ENCODE data around the gene AADACL2.
"Not testable (repeated sequence)": the region's sequence is repeated elsewhere in the genome, so short reads cannot be mapped to it uniquely, and the experiment has no call there.

The AADACL2 gene

GRCh38 chr3:151733613-151734012 is at the start of gene AADACL2:
Gene AADACL2, plus strand, starts transcription at chr3:151733927. Its CDS starts 109 bp downstream, at chr3:151734036.
- no peak for DNase-seq

- DNase-seq: no peak
Observed at GRCh38 chr3:151684094-151684493, 49.6 kb upstream of the AADACL2 start.

GRCh38 chr3:151686257-151686656 is 47.5 kb upstream of the AADACL2 start:
- DNase-seq: no peak

GRCh38 chr3:151687076-151687475 is 46.7 kb upstream of the AADACL2 start:
- no peak for DNase-seq

GRCh38 chr3:151688571-151688970 is 45.2 kb upstream of the AADACL2 start:
- DNase-seq: no peak

- no peak for DNase-seq
Observed at GRCh38 chr3:151690645-151691044, 43.1 kb upstream of the AADACL2 start.

GRCh38 chr3:151697496-151697895 is 36.2 kb upstream of the AADACL2 start:
- DNase-seq: no peak

GRCh38 chr3:151707216-151707615 is 26.5 kb upstream of the AADACL2 start:
- DNase-seq: no peak

- no peak for DNase-seq
Observed at GRCh38 chr3:151708868-151709267, 24.9 kb upstream of the AADACL2 start.

GRCh38 chr3:151709847-151710246 is 23.9 kb upstream of the AADACL2 start:
- DNase-seq: no peak

GRCh38 chr3:151721294-151721693 is 12.4 kb upstream of the AADACL2 start:
- DNase-seq: no peak

GRCh38 chr3:151722856-151723255 is 10.9 kb upstream of the AADACL2 start:
- no peak for DNase-seq

GRCh38 chr3:151724576-151725562 is 8.9 kb upstream of the AADACL2 start:
- DNase-seq: no peak

- no peak for DNase-seq
Observed at GRCh38 chr3:151726016-151726415, 7.7 kb upstream of the AADACL2 start.

- DNase-seq: no peak
Observed at GRCh38 chr3:151732861-151733260, 866 bp upstream of the AADACL2 start.

- no peak for DNase-seq
Observed at GRCh38 chr3:151740581-151740980, 6.9 kb downstream of the AADACL2 start.

- no peak for DNase-seq
Observed at GRCh38 chr3:151743855-151744254, 10.1 kb downstream of the AADACL2 start.

GRCh38 chr3:151750181-151750580 is 16.5 kb downstream of the AADACL2 start:
- no peak for DNase-seq

GRCh38 chr3:151750678-151751077 is 17.0 kb downstream of the AADACL2 start:
- no peak for DNase-seq

- no peak for DNase-seq
Observed at GRCh38 chr3:151751161-151751560, 17.4 kb downstream of the AADACL2 start.

- DNase-seq: no peak
Observed at GRCh38 chr3:151753846-151754245, 20.1 kb downstream of the AADACL2 start.

- DNase-seq: no peak
Observed at GRCh38 chr3:151761581-151761980, 27.9 kb downstream of the AADACL2 start.

GRCh38 chr3:151764699-151765098 is 31.0 kb downstream of the AADACL2 start:
- DNase-seq: not testable (repeated sequence)

- no peak for DNase-seq
Observed at GRCh38 chr3:151765685-151766084, 32.0 kb downstream of the AADACL2 start.

- no peak for DNase-seq
Observed at GRCh38 chr3:151766454-151766853, 32.7 kb downstream of the AADACL2 start.

All from left hindlimb (tissue), 1 donor.